Activated CD4-positive, alpha-beta T cell treated with anti-CD3 and anti-CD28 coated beads, Interleukin-2, amount 50 U/mL, for 16 hours (primary cell): ENCODE data around the gene RASGEF1C.

ENCODE experiments used
- DNase-seq: peaks from one replicate; pipeline ENCODE4 v3.0.0-alpha.2; 2020

Gene RASGEF1C

DNA sequence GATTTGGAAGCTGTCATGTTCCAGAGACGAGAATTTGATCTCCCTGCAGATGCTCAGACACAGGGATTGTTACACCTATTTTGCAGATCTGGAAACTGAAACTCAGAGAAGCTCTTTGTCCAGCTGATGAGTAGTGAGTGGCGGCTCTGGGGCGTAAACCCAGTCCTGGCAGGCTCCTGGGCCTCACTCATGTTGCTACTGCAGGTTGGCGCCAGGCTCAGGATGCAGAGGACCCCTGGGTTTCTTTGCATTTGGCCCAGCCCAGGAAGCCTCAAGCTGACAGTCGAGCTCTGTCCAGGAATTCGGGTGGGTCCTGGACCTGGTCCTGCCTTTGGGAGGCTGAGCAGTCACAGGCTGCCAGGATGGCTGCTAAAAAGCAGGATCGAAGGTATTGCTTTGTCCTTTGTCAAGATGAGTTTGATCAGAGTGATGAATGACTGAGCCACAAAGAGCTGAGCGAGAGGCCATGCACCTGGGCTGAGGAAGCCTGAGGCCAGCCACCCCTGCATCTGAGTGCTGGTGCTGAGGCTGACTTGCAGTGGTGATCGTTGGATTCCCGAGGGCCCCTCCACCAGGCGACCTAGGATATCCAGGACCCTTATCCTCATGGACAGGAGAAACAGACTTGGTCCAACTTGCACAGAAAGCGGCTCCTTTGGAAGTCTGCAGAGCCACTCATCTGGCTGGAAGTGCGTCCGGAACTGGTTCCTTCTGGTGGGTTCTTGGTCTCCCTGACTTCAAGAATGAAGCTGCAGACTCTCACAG lies 129.1 kb downstream of the RASGEF1C start:
- no peak for DNase-seq

- DNase-seq, result no peak
These were observed 130.7 kb downstream of the RASGEF1C start for GRCh38 chr5:180078348-180078747.

DNA sequence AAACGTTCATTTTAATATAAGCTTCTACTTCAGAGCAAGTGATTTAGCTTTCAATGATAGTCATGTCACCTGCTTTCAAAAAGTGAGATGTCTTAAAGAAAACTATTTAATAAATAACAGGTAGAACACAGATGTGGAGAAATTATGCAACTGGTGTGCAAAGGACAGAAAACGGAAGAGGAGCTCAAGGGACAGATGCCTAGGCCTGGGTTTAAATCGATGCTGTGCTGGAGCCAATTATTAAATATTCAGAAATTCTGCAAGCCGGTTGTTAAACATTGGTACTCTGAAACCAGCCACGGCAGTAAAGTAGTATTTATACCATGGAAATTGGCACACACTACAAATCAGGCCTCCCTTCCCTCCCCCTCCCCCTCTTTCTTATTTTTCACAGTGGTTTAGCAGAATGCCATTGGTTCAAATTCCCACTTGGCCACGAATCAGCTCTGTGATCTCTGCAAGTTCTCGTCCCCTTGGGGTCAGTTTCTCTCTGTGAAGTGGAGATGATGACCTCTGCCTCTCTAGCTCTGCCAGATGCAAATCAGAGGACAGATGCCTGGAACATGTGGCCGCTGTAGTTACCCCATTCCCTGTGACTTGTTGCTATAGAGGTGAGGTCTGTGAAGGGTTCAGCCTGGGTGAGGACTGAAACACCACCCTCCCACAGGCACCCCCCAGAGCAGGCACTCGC lies 131.3 kb downstream of the RASGEF1C start:
- no peak for DNase-seq

DNA sequence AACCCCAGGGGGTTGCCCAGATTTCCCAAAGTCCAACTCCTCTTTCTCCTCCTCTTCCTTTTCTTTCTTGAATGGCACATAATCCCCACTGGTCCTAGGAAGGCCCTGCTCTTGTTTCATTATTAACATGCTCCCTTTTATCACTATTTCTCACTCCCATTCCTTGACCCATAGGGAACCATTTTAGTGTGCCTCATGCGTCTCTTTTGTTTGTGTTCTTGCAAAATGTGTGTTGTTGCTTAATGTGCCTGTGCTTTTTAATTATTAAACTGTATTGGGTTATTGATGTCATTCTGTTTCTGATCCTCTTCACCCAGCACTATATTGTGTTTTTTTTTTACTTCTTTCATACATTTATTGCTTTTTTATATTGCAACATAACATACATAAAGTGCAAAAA lies 133.3 kb downstream of the RASGEF1C start:
- DNase-seq, result no peak

GRCh38 chr5:180074462-180074861 lies 134.5 kb downstream of the RASGEF1C start:
- DNase-seq, result no peak

DNA sequence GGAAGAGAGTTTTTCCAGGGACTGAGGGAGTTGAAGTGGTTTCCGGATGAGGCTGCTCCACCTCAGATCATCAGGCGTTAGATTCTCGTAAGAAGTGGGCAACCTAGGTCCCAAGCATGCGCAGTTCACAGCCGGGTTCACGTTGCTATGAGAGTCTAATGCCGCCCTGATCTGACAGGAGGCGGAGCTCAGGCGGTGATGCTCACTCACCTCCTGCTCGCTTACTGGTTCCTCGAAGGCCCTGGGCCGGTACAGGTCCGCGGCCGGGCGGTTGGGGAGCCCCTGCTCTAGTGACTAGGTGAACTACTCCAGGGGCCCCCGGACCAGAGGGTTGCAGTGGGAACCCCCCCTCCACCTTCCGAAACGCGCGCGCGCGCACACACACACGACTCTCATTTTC lies 136.5 kb downstream of the RASGEF1C start:
- no peak for DNase-seq

DNA sequence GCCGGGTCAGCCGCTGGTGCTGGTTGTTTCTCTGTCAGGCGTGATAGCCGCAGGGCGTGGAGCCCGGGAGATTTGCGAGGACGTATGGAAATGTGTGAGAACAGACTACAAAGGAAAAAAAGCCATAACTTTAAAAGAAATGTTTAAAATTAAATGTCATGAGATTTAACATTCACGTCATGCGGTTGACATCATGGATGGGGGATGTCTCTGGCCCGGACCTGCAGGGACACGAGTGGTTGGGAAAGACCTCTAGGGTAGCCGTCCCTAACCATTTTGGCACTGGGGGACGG lies 136.8 kb downstream of the RASGEF1C start:
- DNase-seq, result no peak

- DNase-seq, result peak; percentile 82
These were observed 137.3 kb downstream of the RASGEF1C start, which contains the start of gene RNF130 for GRCh38 chr5:180071531-180072255. Gene RNF130, minus strand, starts transcription at chr5:180071759. Its CDS starts 57 bp downstream, at chr5:180071702.

- no peak for DNase-seq
These were observed 138.1 kb downstream of the RASGEF1C start for GRCh38 chr5:180070756-180071530.

GRCh38 chr5:180069589-180070247 lies 139.3 kb downstream of the RASGEF1C start:
- no peak for DNase-seq

DNA sequence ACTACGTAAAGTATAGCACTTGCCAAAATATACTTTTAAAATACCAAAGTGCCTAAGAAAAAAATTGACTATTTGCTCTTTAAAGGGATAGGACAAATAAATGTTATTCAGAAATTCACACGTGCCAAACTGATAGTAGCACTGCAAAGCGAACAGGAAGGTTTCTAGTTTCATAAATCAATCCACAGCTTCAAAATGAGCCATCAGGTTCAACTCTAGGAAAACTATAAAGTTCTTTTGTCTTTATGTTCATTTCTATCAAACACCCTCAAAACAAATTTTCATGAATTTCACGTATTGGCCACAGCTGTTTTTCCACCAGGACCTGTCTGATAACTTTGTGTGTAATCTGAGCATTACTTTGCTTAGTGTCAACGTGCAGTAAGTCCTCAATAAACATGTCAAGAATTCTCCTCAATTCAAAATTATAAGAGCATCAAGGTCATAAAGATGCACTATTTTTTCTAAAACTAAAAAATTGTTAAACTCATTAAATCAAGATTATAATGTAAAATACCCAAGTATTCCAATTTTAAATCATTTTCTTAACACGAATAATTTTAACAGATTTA lies 140.4 kb downstream of the RASGEF1C start:
- DNase-seq, result no peak

DNA sequence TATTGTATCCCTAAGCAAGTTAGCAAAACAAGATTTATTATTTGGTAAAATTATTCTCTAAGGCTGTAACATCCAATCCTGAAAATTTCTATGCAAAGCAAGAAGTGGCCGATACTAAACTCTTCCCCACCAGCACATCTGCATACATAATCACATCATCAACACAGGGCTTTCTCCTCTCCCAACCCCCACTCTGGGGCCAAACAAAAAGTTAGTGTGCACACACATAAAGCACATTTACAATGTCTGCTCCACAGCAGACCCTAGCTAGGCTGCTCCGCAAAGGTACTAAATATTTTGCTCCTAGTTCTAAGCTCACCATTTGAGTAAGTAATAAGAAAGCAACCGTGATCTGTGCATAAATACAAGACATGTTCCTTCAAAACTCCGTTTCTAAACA lies 141.0 kb downstream of the RASGEF1C start:
- no peak for DNase-seq

- DNase-seq, result no peak
These were observed 148.8 kb downstream of the RASGEF1C start for GRCh38 chr5:180060192-180060591.

- no peak for DNase-seq
These were observed 149.7 kb downstream of the RASGEF1C start for GRCh38 chr5:180059326-180059725.

DNA sequence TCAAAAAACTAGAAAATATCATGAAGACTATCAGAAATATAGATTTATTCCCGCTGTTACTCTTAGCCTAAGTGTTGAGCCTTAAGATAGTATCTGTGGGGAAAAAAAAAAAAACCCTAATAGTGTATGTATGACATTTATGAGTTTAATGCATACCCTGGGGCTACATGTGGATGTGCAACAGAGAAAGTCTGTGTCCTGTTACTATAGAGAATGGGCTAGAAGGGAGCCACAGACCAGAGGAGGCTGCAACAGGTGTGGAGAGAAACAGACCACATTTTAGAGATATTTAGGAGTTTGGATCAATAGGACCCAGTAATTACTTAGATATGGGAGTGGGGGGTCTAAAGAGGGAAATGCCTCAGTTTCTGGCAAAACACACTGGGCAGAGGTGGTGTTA lies 152.9 kb downstream of the RASGEF1C start:
- no peak for DNase-seq

DNA sequence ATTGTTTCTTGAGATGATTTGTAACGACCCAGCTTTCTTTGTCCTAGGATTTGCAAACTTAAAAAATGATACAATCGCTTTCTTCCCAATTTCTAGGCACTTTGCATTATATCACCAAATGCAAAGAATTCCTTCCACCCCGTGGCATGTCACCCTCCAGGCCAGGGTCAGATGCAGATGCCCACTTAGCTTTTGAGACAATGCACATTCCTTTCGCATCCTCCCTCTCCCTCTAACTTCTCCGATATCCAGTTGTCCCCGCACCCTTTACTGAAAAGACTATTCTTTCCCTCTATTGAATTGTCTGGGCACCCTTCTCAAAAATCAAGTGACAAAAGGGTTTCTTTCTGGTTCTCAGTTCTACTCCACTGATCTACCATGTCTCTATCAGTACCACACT lies 154.8 kb downstream of the RASGEF1C start:
- DNase-seq, result no peak

GRCh38 chr5:180053061-180053602 lies 155.9 kb downstream of the RASGEF1C start:
- no peak for DNase-seq

DNA sequence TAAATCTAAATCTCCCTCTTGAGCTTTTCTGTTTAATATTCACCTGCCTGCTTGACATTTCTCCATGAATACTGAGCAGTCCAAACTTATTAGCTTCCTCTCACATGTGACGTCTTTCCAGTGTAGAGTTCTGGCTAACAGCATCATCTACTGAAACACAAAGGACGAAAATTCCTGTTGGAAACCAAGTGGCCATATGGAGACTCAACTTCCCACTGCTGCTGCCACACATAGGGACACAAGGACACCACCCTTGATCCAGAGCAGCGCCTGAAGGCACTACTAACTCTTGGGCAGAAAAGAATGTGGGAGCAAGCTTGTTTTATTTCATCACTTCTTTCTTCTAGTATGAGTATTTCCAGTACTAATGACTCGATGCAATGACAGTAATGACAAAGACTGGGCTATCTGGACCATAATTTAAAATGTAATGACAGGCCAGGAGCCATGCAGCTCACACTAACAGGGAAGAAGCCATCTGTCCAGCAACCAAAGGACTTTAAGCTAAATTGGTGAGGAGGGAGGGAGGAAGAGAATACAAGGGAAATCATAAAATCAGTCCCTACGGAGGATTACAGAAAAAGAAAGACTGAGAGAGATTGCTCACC lies 156.7 kb downstream of the RASGEF1C start:
- DNase-seq, result no peak
